Neutrophil (primary cell): Measurements from ENCODE around the gene ETNK2.

Experiments used
- H3K27ac ChIP-seq: fragments of 200-600 bp; sonication (generic); 2 replicates; pipeline ENCODE4 v1.5.1; 2016; ENCODE audit warnings: mild to moderate bottlenecking, moderate library complexity
- H3K27me3 ChIP-seq: fragments of 200-600 bp; sonication (generic); 2 replicates; pipeline ENCODE4 v1.6.0; 2016; ENCODE audit warnings: mild to moderate bottlenecking
- H3K36me3 ChIP-seq: fragments of 200-600 bp; sonication (generic); 2 replicates; pipeline ENCODE4 v1.5.1; 2017
- H3K4me1 ChIP-seq, 2 experiments: fragments of 200-600 bp in 1 of 2; sonication (generic) in 1 of 2; 1 replicate in 1 of 2; 2 replicates in 1 of 2; pipeline versions ENCODE4 v1.5.1 to v1.6.1; 2013 to 2016; ENCODE audit warnings: low read depth in 1 of 2, low read length in 1 of 2, mild to moderate bottlenecking in 1 of 2, moderate library complexity in 1 of 2; ENCODE audit not compliant: control insufficient read depth in 1 of 2, insufficient read depth in 1 of 2
- H3K4me3 ChIP-seq, 2 experiments: fragments of 200-600 bp in 1 of 2; sonication (generic) in 1 of 2; 1 replicate in 1 of 2; 2 replicates in 1 of 2; pipeline ENCODE4 v1.5.1; 2013 to 2016; ENCODE audit warnings: low read depth in 1 of 2, low read length in 1 of 2, mild to moderate bottlenecking in 1 of 2, moderate library complexity in 1 of 2
- H3K9me3 ChIP-seq: fragments of 200-600 bp; sonication (generic); 2 replicates; pipeline ENCODE4 v1.5.1; 2016
- CTCF ChIP-seq: fragments of 200-600 bp; sonication (generic); IDR thresholded peaks from 2 replicates; pipeline ENCODE4 v1.5.1; 2016; ENCODE audit warnings: antibody characterized with exemption

Gene ETNK2

GRCh38 chr1:204149107-204149506 lies 2.7 kb downstream of the ETNK2 start:
- TF ChIP-seq CTCF, result no peak
- Histone ChIP-seq H3K4me1 (peaks cover 0 to 13% of the 10 kb centered on the region in 2 experiments), H3K36me3 (no peaks in the 10 kb centered on the region), H3K9me3 (no peaks in the 10 kb centered on the region), H3K4me3 (no peak overlapping the region), H3K27ac (no peak overlapping the region), H3K27me3 (peaks cover 72% of the 10 kb centered on the region)

GRCh38 chr1:204147406-204148383 lies 4.1 kb downstream of the ETNK2 start:
- Histone ChIP-seq H3K27me3 (peaks cover 62% of the 10 kb centered on the region), H3K36me3 (no peaks in the 10 kb centered on the region), H3K27ac (no peak overlapping the region), H3K4me3 (no peak overlapping the region), H3K4me1 (peaks cover 0 to 13% of the 10 kb centered on the region in 2 experiments), H3K9me3 (no peaks in the 10 kb centered on the region)
- TF ChIP-seq CTCF, result no peak

- H3K27ac ChIP-seq, result no peak overlapping the region
- H3K27me3 ChIP-seq, result peaks cover 54% of the 10 kb centered on the region
- H3K4me1 ChIP-seq, result peaks cover 0 to 6% of the 10 kb centered on the region in 2 experiments
- no peaks in the 10 kb centered on the region for H3K9me3 ChIP-seq
- no peaks in the 10 kb centered on the region for H3K36me3 ChIP-seq
- TF ChIP-seq CTCF, result no peak
- H3K4me3 ChIP-seq, result no peak overlapping the region
Measured at GRCh38 chr1:204146965-204147364, 4.9 kb downstream of the ETNK2 start.

GRCh38 chr1:204146309-204146708 lies 5.5 kb downstream of the ETNK2 start:
- peaks cover 0 to 2% of the 10 kb centered on the region in 2 experiments for H3K4me1 ChIP-seq
- no peak overlapping the region for H3K4me3 ChIP-seq
- no peak overlapping the region for H3K27ac ChIP-seq
- H3K36me3 ChIP-seq, result no peaks in the 10 kb centered on the region
- H3K27me3 ChIP-seq, result peaks cover 53% of the 10 kb centered on the region
- no peaks in the 10 kb centered on the region for H3K9me3 ChIP-seq
- TF ChIP-seq CTCF, result no peak

- Histone ChIP-seq H3K4me3 (no peak overlapping the region), H3K9me3 (no peaks in the 10 kb centered on the region), H3K27ac (no peak overlapping the region), H3K36me3 (no peaks in the 10 kb centered on the region), H3K27me3 (peaks cover 42% of the 10 kb centered on the region), H3K4me1 (no peaks in the 10 kb centered on the region)
- no peak for TF ChIP-seq CTCF
Measured at GRCh38 chr1:204145033-204145504, 6.8 kb downstream of the ETNK2 start.
